PC-3 (cell line): ENCODE measurements around the gene PTPN5.

Experiments used
- CTCF ChIP-seq: fragments of 300-600 bp; sonication (generic); conservative IDR thresholded peaks from 2 replicates; pipeline ENCODE4 v1.5.1; 2017; ENCODE audit warnings: antibody characterized with exemption, low read depth, mild to moderate bottlenecking, low read length
- EZH2 ChIP-seq: fragments of 300-600 bp; sonication (generic); IDR thresholded peaks from one replicate; pipeline ENCODE4 v1.6.1; 2017; ENCODE audit warnings: antibody characterized with exemption, mild to moderate bottlenecking, low read length; ENCODE audit not compliant: unreplicated experiment

GRCh38 chr11:18715476-18715875, 76.1 kb downstream of the PTPN5 start:
- TF ChIP-seq CTCF (no peak), EZH2 (no peak)
